NCI-H2029 (cell line): ENCODE data around the gene SIN3A.
"Not testable (repeated sequence)": the region's sequence is repeated elsewhere in the genome, so short reads cannot be mapped to it uniquely, and the experiment has no call there.

Experiments
- DNase-seq: peaks from one replicate; lab custom pipeline; 2025; lab: John Stamatoyannopoulos, UW

SIN3A gene

DNA sequence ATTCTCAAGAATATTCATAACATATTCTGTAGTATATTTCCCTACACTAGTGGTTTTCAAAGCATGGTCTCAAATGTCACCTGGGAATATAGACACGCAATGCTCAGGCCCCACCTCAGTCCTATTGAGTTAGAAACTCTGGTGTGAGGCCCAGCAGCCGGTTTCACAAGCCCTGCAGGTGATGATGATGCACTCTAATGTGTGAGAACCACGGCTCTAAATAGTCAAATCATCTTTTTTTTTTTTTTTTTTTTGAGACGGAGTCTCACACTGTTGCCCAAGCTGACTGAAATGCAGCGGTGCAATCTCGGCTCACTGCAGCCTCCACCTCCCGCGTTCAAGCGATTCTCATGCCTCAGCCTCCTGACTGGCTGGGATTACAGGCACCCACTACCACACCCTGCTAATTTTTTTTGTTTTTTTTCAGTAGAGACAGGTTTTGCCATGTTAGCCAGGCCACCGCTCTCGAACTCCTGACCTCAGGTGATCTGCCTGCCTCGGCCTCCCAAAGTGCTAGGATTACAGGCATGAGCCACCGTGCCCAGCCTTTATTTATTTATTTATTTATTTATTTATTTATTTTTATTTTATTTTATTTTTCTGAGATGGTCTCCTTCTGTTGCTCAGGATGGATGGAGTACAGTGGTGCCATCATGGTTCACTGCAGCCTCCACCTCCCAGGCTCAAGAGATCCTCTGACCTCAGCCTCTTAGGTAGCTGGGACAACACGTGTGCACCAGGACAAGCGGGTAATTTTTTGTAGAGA, 117.7 kb downstream of the SIN3A start:
- DNase-seq = not testable (repeated sequence)

DNA sequence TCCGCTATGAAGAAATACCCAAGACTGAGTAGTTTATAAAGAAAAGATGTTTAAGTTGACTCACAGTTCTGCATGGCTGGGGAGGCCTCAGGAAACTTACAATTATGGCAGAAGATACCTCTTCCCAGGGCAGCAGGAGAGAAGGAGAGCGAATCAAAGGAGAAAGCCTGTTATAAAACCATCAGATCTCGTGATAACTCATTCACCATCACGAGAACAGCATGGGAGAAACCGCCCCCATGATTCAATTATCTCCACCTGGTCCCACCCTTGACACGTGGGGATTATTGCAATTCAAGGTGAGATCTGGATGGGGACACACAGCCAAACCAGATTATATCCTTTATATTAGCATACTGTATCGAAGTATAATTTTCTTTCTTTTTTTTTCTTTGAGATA, 119.4 kb downstream of the SIN3A start:
- DNase-seq = not testable (repeated sequence)

DNA sequence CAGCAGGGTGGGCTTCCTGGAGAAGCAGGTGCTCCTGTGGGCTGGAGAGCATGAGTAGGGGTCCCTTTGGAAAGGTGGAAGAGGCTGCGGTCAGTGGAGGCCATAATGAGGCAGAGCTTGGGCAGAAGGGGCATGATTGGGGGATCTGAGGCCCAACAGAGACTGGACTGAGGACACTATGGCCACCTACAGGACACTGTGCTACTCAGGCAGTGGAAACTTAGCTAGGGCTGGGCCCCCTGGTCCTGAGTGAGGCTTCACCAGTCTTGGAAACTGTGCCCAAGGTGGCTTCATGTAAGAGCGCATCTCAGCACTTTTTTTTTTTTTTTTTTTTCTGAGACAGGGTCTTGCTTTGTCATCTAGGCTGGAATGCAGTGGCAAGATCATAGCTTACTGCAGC, 121.9 kb downstream of the SIN3A start:
- DNase-seq = no peak

DNA sequence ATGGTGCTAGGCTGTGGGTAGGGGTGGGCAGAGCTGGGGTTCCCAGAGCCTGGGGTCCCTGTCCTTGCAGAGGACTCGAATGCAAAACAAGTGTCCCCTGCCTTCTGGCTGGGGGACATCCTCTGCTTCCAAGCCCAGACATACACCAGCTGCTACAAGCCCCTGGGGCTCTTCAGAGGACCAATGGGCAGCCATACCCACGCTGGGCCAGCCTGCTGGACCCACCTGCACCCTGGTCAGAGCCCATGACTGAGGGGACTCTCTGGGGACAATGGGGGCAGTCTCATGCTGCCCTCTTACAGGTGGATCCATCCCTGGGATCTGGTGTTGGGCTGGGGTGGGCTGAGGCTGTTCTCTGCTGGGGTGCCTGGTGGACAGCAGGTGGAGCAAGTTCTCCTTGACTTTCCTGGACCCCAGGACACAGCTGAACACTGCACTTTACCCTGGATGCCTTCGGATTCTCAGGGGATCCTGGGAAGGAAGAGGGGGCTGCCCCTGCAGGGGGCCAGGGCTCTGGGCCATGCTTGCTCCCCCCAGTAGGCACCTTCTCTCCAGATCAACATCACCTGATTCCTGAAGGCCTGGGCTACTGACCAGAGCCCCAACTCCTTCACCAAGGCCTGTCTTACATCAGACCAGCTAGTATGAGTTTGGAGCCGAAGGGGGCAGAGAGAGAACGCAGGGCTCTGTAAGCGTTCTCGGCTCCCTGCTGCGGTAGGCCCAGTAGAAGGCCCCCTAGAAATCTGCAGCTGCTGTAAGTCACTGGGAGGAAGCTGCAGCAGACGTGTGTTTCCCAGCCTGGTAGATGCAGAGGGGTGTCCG, 122.8 kb downstream of the SIN3A start:
- no peak for DNase-seq

DNA sequence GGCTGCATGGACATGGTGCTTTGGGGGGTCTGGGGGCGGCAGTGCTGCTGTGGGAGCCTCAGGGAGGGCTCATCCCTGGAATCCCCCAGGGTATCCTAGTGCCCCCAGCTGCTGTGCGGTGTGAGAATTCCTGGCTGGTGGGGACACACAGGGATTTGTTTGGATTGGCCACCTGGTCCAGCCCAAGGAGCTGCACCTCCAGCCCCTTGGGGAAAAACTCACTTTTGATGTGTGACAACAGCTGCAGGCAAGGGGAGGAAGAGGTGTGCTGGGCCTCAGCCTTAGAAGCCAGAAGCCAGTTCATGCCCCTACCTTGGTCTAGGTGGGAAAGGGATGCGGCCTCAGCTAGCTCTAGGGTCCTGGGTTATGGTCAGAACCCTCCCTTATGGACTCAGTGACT, 124.0 kb downstream of the SIN3A start:
- DNase-seq = no peak

DNA sequence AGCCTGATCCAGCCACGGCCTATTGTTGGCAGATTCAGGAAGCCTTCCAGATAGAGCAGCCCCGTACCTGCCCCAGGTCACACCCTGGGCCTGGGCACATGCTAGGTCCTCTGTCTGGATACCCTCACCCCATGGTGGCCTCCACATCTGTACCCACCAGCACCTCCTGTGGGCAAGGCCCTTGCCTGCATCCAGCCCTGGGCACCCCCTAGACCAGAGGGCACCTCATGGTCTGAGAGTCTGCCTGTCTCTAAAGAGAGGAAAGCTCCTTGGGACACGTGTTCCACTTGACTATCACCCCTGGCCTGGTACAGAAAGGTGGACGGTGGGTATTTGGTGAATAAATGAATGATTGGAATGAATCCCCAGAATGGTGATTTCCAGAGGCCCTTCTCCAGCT, 124.5 kb downstream of the SIN3A start:
- DNase-seq = no peak

DNA sequence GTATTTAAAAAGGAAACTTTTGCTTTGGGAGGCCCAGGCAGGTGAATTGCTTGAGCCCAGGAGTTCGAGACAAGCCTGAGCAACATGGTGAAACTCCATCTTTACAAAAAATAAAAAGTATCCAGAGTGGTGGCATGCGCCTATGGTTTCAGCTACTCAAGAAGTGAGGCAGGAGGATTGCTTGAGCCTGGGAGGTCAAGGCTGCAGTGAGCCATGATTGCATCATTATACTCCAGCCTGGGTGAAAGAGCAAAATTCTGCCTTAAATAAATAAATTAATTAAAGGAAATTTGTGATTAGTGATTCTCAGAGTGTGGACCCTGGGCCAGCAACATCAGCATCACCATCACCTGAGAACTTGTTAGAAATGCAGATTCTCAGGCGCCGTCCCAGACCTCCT, 125.6 kb downstream of the SIN3A start:
- DNase-seq = no peak

DNA sequence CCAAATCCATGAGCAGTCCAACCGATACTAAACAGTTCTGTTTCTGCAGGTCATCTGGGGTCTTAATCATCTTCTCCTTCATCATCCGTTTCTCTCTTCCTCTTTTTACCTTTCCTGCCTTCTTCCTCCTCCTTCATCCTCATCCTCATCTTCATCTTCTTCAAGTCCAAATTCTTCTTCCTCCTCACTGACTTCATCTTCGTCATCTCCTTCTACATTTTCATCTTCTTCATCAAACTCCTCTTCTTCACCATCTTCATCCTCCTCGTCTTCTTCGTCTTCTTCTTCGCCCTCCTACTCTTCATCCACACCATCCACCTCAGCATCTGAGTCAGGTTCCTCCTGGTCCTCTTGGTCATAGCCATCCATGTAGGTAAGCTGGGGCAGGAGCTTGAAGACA, 129.8 kb downstream of the SIN3A start:
- no peak for DNase-seq
